Upper lobe of left lung (tissue), 4 donors: ENCODE data around the gene STAP2.

Experiments
- CTCF ChIP-seq, 6 experiments: fragments of 450-650 bp in 4 of 6; fragments of 200-600 bp in 2 of 6; sonication (generic) in 2 of 6; IDR thresholded peaks; one replicate each; pipeline ENCODE4 v1.5.1; 2016 to 2019; ENCODE audit warnings: antibody characterized with exemption in 6 of 6
- POLR2AphosphoS5 ChIP-seq, 2 donors: sonication (generic); formaldehyde crosslinking; IDR thresholded peaks; one replicate each; pipeline ENCODE4 v1.5.1; 2017; ENCODE audit warnings: antibody characterized with exemption in 2 of 2

- TF ChIP-seq CTCF (IDR thresholded peaks at IDR 0.05) (no peak), POLR2AphosphoS5 (IDR thresholded peaks at IDR 0.05) (no peak)
These were observed 18.2 kb downstream of the STAP2 start for GRCh38 chr19:4320419-4320818.
